PC-3 (cell line): Measurements from ENCODE around the gene CENPB. TPM values are rescaled to one million over a fixed set of nuclear protein-coding genes. Genes with fewer than 3 reads are reported as not detected.

Experiments
- ATAC-seq: fragments of 200-7000 bp; cut with Tn5 transposase; 2 replicates; pipeline ENCODE4 v1.9.1; 2020; ENCODE audit warnings: mild to moderate bottlenecking, moderate library complexity
- BruUV-seq: library from RNA; stranded (reverse); fragments of 400-500 nt; replicated peaks from 2 replicates; lab custom pipeline; 2021; lab: Mats Ljungman, UMichigan
- CTCF ChIA-PET: fragments of 300-600 bp; sonication (Branson Sonifier 250); formaldehyde crosslinking; loops from one replicate; lab custom pipeline; 2022; ENCODE audit warnings: antibody characterized with exemption; lab: Charles Lee
- POLR2A ChIA-PET: fragments of 300-600 bp; sonication (Branson Sonifier 250); formaldehyde crosslinking; loops from one replicate; lab custom pipeline; 2022; ENCODE audit warnings: antibody characterized with exemption; ENCODE audit not compliant: unreplicated experiment; lab: Charles Lee
- DNase-seq: peaks from one replicate; pipeline ENCODE4 v3.0.0-alpha.2; 2015
- H2AFZ ChIP-seq: fragments of 300-600 bp; sonication (generic); 2 replicates; pipeline ENCODE4 v1.6.0; 2016; ENCODE audit warnings: antibody characterized with exemption, low read length
- H3F3A ChIP-seq: fragments of 300-600 bp; sonication (generic); one replicate; pipeline ENCODE4 v1.6.0; 2017; ENCODE audit warnings: antibody characterized with exemption, low read length, control low read depth, mild to moderate bottlenecking; ENCODE audit not compliant: unreplicated experiment
- H3K27ac ChIP-seq: fragments of 300-600 bp; sonication (generic); 2 replicates; pipeline ENCODE4 v1.5.1; 2016; ENCODE audit warnings: mild to moderate bottlenecking, low read length
- H3K27me3 ChIP-seq: fragments of 300-600 bp; sonication (generic); 2 replicates; pipeline ENCODE4 v1.6.1; 2016; ENCODE audit warnings: low read length, mixed read lengths
- H3K36me3 ChIP-seq: fragments of 300-600 bp; sonication (generic); 2 replicates; pipeline ENCODE4 v1.6.1; 2016; ENCODE audit warnings: low read depth, mixed run types, low read length, mixed read lengths
- H3K4me1 ChIP-seq: fragments of 300-600 bp; sonication (generic); 2 replicates; pipeline ENCODE4 v1.5.1; 2016; ENCODE audit warnings: low read length; ENCODE audit not compliant: insufficient read depth
- H3K4me2 ChIP-seq: fragments of 300-600 bp; sonication (generic); 2 replicates; pipeline ENCODE4 v1.6.0; 2016; ENCODE audit warnings: low read length
- H3K4me3 ChIP-seq: fragments of 300-600 bp; sonication (generic); 2 replicates; pipeline ENCODE4 v1.5.1; 2016; ENCODE audit warnings: mild to moderate bottlenecking, low read length, mixed read lengths
- H3K79me2 ChIP-seq: fragments of 300-600 bp; sonication (generic); 2 replicates; pipeline ENCODE4 v1.6.1; 2017; ENCODE audit warnings: low read length, mixed read lengths
- H3K9ac ChIP-seq: fragments of 300-600 bp; sonication (generic); 2 replicates; pipeline ENCODE4 v1.6.0; 2016; ENCODE audit warnings: mild to moderate bottlenecking, low read length
- H3K9me2 ChIP-seq: fragments of 300-600 bp; sonication (generic); replicated peaks from 2 replicates; pipeline ENCODE4 v1.6.1; 2016; ENCODE audit warnings: mixed run types, low read length, mixed read lengths
- H3K9me3 ChIP-seq: fragments of 300-600 bp; sonication (generic); 2 replicates; pipeline ENCODE4 v1.6.1; 2016; ENCODE audit warnings: low read length, mixed read lengths
- H4K20me1 ChIP-seq: fragments of 300-600 bp; sonication (generic); 2 replicates; pipeline ENCODE4 v1.6.1; 2016; ENCODE audit warnings: low read length, mixed read lengths
- EZH2 ChIP-seq: fragments of 300-600 bp; sonication (generic); IDR thresholded peaks from one replicate; pipeline ENCODE4 v1.6.1; 2017; ENCODE audit warnings: antibody characterized with exemption, mild to moderate bottlenecking, low read length; ENCODE audit not compliant: unreplicated experiment
- EZH2phosphoT487 ChIP-seq: fragments of 300-600 bp; sonication (generic); IDR thresholded peaks from 2 replicates; pipeline ENCODE4 v1.6.1; 2018; ENCODE audit warnings: mild to moderate bottlenecking, antibody characterized with exemption, low read length, borderline replicate concordance
- intact Hi-C: fragments of 100-400 bp; cut with micrococcal nuclease; formaldehyde crosslinking; loops from 2 replicates; pipeline ENCODE4 v1.9.0; 2023
- total RNA-seq: library from RNA; depleted of rRNA; stranded (reverse); fragments of >200 nt; gene quantifications from 2 replicates; pipeline ENCODE4 v1.2.3, GENCODE V29; 2014
- TF ChIP-seq, protein P1 (sequence below): fragments of 300-600 bp; sonication (generic); conservative IDR thresholded peaks from 2 replicates; pipeline ENCODE4 v1.5.1; 2017; ENCODE audit warnings: antibody characterized with exemption, low read depth, mild to moderate bottlenecking, low read length

CENPB gene
- total RNA-seq, 1 experiment from 2014 or later = 213 TPM

DNA sequence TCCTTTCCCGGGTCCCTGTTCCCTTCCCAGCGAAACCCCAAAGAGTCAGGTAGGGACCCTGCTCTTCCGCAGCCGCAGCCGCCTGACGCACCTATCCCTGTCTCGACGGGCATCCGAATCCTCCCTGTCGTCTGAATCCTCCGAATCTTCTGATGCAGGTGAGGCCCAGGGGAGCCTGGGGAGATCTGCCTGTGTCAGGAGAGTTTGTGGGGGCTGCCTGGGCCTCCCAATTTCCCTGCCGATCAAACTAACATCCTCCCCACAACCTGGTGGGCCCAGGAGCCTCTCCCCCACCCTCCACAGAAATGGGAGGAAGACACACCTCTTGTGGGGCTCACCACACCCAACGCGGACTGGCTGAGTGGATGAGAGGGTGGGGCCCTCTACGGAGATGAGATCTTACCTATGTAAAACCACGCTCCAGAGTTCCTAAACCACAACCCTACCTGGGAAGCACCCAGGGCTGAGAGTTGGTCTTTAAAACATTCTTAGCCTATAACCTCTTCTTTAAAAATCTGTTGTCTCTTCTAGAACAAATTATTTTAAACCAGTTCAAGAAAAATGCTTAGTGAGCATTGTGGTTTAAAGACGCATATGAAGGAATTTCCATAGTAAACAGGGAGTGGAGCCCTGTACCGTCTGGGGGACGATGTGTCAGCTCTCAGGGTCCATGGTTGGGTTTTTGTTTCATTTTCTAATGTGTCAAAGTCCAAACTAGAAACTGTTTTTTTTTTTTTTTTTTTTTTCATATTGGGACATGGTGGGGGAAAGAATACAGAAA lies 11.2 kb upstream of the CENPB start:
- intact Hi-C loops = loop anchor here (2.0 kb wide), 1 partner anchor 23 kb away; the partner anchor contains the start of gene AP5S1
- Histone ChIP-seq H3K27ac (peak overlapping the region; percentile 64), H3K4me2 (peak overlapping the region; percentile 98), H3K9me3 (no peaks in the 10 kb centered on the region), H3K4me3 (peak overlapping the region; percentile 99), H3K27me3 (no peaks in the 10 kb centered on the region), H3K4me1 (peaks cover 26% of the 10 kb centered on the region), H3K79me2 (peaks cover 53% of the 10 kb centered on the region), H3K9ac (peak overlapping the region; percentile 95), H3K36me3 (peaks cover 49% of the 10 kb centered on the region), H4K20me1 (no peaks in the 10 kb centered on the region), H2AFZ (no peak overlapping the region), H3K9me2 (no peaks in the 10 kb centered on the region), H3F3A (no peaks in the 10 kb centered on the region)
- ChIA-PET CTCF (interaction anchor here (0.6 kb wide), 1 partner anchor 52 kb away, joined by 5 read pairs; no protein-coding TSS in a partner anchor), POLR2A (no interaction called here)
- no TSS peak for BruUV-seq
- TF ChIP-seq EZH2 (no peak), EZH2phosphoT487 (no peak)
- TF ChIP-seq, protein P1, sequence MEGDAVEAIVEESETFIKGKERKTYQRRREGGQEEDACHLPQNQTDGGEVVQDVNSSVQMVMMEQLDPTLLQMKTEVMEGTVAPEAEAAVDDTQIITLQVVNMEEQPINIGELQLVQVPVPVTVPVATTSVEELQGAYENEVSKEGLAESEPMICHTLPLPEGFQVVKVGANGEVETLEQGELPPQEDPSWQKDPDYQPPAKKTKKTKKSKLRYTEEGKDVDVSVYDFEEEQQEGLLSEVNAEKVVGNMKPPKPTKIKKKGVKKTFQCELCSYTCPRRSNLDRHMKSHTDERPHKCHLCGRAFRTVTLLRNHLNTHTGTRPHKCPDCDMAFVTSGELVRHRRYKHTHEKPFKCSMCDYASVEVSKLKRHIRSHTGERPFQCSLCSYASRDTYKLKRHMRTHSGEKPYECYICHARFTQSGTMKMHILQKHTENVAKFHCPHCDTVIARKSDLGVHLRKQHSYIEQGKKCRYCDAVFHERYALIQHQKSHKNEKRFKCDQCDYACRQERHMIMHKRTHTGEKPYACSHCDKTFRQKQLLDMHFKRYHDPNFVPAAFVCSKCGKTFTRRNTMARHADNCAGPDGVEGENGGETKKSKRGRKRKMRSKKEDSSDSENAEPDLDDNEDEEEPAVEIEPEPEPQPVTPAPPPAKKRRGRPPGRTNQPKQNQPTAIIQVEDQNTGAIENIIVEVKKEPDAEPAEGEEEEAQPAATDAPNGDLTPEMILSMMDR = no peak
- peak; percentile 60 for DNase-seq
- ATAC-seq = peak; percentile 20

DNA sequence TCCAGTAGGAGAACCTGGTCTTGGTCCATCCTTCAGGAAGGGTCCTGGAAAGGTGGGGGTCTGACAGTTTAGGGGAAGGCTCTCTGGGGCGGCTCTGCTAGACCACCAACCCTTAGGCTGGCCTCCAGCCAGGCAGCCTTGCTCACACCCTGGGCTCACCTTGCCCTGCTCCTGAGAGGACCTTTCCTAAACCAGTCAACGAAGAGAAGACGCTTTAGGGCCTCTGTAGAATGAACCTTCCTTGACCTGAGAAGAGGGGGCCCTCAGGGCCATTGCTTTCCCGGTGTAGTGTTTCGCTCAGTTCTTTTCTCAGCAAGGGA lies 10.6 kb upstream of the CENPB start:
- no peaks in the 10 kb centered on the region for H3K9me2 ChIP-seq
- H2AFZ ChIP-seq = no peak overlapping the region
- ATAC-seq (no peak), DNase-seq (no peak)
- intact Hi-C loops = loop anchor here (2.0 kb wide), 1 partner anchor 24 kb away; the partner anchor contains the start of gene AP5S1
- H3K27me3 ChIP-seq = no peaks in the 10 kb centered on the region
- peak overlapping the region; percentile 98 for H3K4me2 ChIP-seq
- peaks cover 53% of the 10 kb centered on the region for H3K79me2 ChIP-seq
- H3K27ac ChIP-seq = peak overlapping the region; percentile 64
- ChIA-PET POLR2A (no interaction called here), CTCF (interaction anchor here (0.6 kb wide), 1 partner anchor 52 kb away, joined by 5 read pairs; no protein-coding TSS in a partner anchor)
- peaks cover 26% of the 10 kb centered on the region for H3K4me1 ChIP-seq
- no peaks in the 10 kb centered on the region for H3F3A ChIP-seq
- TSS peak; percentile 38 for BruUV-seq
- no peaks in the 10 kb centered on the region for H4K20me1 ChIP-seq
- H3K36me3 ChIP-seq = peaks cover 44% of the 10 kb centered on the region
- peak overlapping the region; percentile 99 for H3K4me3 ChIP-seq
- no peaks in the 10 kb centered on the region for H3K9me3 ChIP-seq
- H3K9ac ChIP-seq = peak overlapping the region; percentile 95
- TF ChIP-seq EZH2 (no peak), EZH2phosphoT487 (no peak)
- TF ChIP-seq, protein P1 = no peak
